Endodermal cell (in vitro differentiated cells): ENCODE results near the gene ALG14. TPM values are rescaled to one million over a fixed set of nuclear protein-coding genes. Genes with fewer than 3 reads are reported as not detected.

Experiments used
- DNase-seq: peaks from one replicate; pipeline ENCODE4 v3.0.0-alpha.2; 2017
- H3K27ac ChIP-seq: 2 replicates; pipeline ENCODE4 v1.5.1; 2013; ENCODE audit warnings: mild to moderate bottlenecking, low read depth, low read length, moderate library complexity
- H3K27me3 ChIP-seq: 2 replicates; pipeline ENCODE4 v1.6.1; 2013; ENCODE audit warnings: mild to moderate bottlenecking, low read length, moderate library complexity; ENCODE audit not compliant: insufficient read depth, control insufficient read depth, poor library complexity, severe bottlenecking
- H3K36me3 ChIP-seq: 2 replicates; pipeline ENCODE4 v1.7.0; 2013; ENCODE audit warnings: mild to moderate bottlenecking, low read length, moderate library complexity; ENCODE audit not compliant: control insufficient read depth, insufficient read depth
- H3K4me1 ChIP-seq: one replicate; pipeline ENCODE4 v1.7.0; 2013; ENCODE audit warnings: low read length; ENCODE audit not compliant: control insufficient read depth, insufficient read depth
- H3K4me3 ChIP-seq: 2 replicates; pipeline ENCODE4 v1.5.1; 2013; ENCODE audit warnings: mild to moderate bottlenecking, low read length, moderate library complexity
- H3K9ac ChIP-seq: 2 replicates; pipeline ENCODE4 v1.6.1; 2013; ENCODE audit warnings: mild to moderate bottlenecking, low read length, moderate library complexity; ENCODE audit not compliant: poor library complexity, severe bottlenecking; ENCODE audit errors: extremely low read depth
- H3K9me3 ChIP-seq: 2 replicates; pipeline ENCODE4 v1.6.1; 2013; ENCODE audit warnings: mild to moderate bottlenecking, low read length, moderate library complexity; ENCODE audit not compliant: control insufficient read depth
- H3K27ac Mint-ChIP-seq: 2 replicates; pipeline ENCODE4 v1.8.0; 2020; ENCODE audit warnings: mixed read lengths
- H3K27me3 Mint-ChIP-seq: 2 replicates; pipeline ENCODE4 v1.8.0; 2021; ENCODE audit warnings: mild to moderate bottlenecking, mixed read lengths; ENCODE audit not compliant: insufficient read depth
- H3K36me3 Mint-ChIP-seq: 2 replicates; pipeline ENCODE4 v1.8.0; 2020; ENCODE audit warnings: low read depth, mixed read lengths
- H3K4me1 Mint-ChIP-seq: 2 replicates; pipeline ENCODE4 v1.8.0; 2020; ENCODE audit warnings: mixed read lengths
- H3K4me3 Mint-ChIP-seq: 2 replicates; pipeline ENCODE4 v1.8.0; 2020; ENCODE audit warnings: mild to moderate bottlenecking, moderate library complexity, mixed read lengths
- H3K9me3 Mint-ChIP-seq: 2 replicates; pipeline ENCODE4 v1.8.0; 2020; ENCODE audit warnings: mild to moderate bottlenecking, mixed read lengths
- CTCF ChIP-seq: fragments of 200-600 bp; sonication (generic); conservative IDR thresholded peaks from 2 replicates; pipeline ENCODE4 v1.5.0; 2021; ENCODE audit warnings: antibody characterized with exemption, mild to moderate bottlenecking
- WGBS, 2 experiments: methylation state at CpG; one replicate each; pipeline versions ENCODE4 v1.1.5 to v1.1.7; 2013; ENCODE audit warnings: missing lambda C conversion rate in 2 of 2, mixed read lengths in 1 of 2; ENCODE audit not compliant: insufficient coverage in 1 of 2, insufficient read length in 1 of 2; 5-methylcytosine and 5-hydroxymethylcytosine counted together
- total RNA-seq, 2 donors: library from RNA; stranded (reverse); fragmentation: NEBNext Ultra II Directional in 1 of 2; extraction: Animal tissue kit (Norgen Biotek cat#: 25700) in 1 of 2; gene quantifications; 2 replicates in 1 of 2; 3 replicates in 1 of 2; pipeline ENCODE4 v1.2.1, GENCODE V29; 2021

The ALG14 gene
- total RNA-seq, 2 donors from 2014 or later, result 5.9 to 7.0 TPM

- WGBS, 2 experiments, result 0 to 2% methylated on average over 4 to 17 of the region's 17 CpGs
- no peaks in the 10 kb centered on the region for H3K36me3 ChIP-seq
- Mint-ChIP-seq H3K4me1 (peaks cover 30% of the 10 kb centered on the region), H3K9me3 (no peaks in the 10 kb centered on the region), H3K36me3 (peaks cover 2% of the 10 kb centered on the region), H3K27ac (peak overlapping the region; percentile 72), H3K4me3 (peak overlapping the region; percentile 73), H3K27me3 (peaks cover 30% of the 10 kb centered on the region)
- H3K27me3 ChIP-seq, result peaks cover 4% of the 10 kb centered on the region
- no peak overlapping the region for H3K27ac ChIP-seq
- TF ChIP-seq CTCF, result peak; percentile 88
- peak; percentile 90 for DNase-seq
- H3K9me3 ChIP-seq, result no peaks in the 10 kb centered on the region
- H3K9ac ChIP-seq, result peak overlapping the region; percentile 64
- H3K4me3 ChIP-seq, result peak overlapping the region; percentile 85
- H3K4me1 ChIP-seq, result peaks cover 12% of the 10 kb centered on the region
Observed at GRCh38 chr1:95116580-95117206, 43.9 kb upstream of the ALG14 start.

GRCh38 chr1:95115708-95116137 lies 43.0 kb upstream of the ALG14 start:
- WGBS, 2 experiments, result 82 to 91% methylated on average over 2 to 3 of the region's 3 CpGs
- H3K27me3 ChIP-seq, result peaks cover 4% of the 10 kb centered on the region
- no peak overlapping the region for H3K27ac Mint-ChIP-seq
- no peak overlapping the region for H3K27ac ChIP-seq
- H3K9ac ChIP-seq, result no peak overlapping the region
- peaks cover 10% of the 10 kb centered on the region for H3K4me1 ChIP-seq
- H3K4me1 Mint-ChIP-seq, result peaks cover 25% of the 10 kb centered on the region
- H3K4me3 Mint-ChIP-seq, result no peak overlapping the region
- H3K9me3 ChIP-seq, result no peaks in the 10 kb centered on the region
- H3K36me3 ChIP-seq, result no peaks in the 10 kb centered on the region
- TF ChIP-seq CTCF, result no peak
- peaks cover 26% of the 10 kb centered on the region for H3K27me3 Mint-ChIP-seq
- no peak overlapping the region for H3K4me3 ChIP-seq
- DNase-seq, result no peak
- no peaks in the 10 kb centered on the region for H3K36me3 Mint-ChIP-seq
- H3K9me3 Mint-ChIP-seq, result no peaks in the 10 kb centered on the region

GRCh38 chr1:95113684-95114083 lies 40.9 kb upstream of the ALG14 start:
- Mint-ChIP-seq H3K27me3 (peaks cover 11% of the 10 kb centered on the region), H3K4me3 (no peak overlapping the region), H3K27ac (no peak overlapping the region), H3K4me1 (peaks cover 5% of the 10 kb centered on the region), H3K9me3 (no peaks in the 10 kb centered on the region), H3K36me3 (no peaks in the 10 kb centered on the region)
- TF ChIP-seq CTCF, result no peak
- Histone ChIP-seq H3K36me3 (no peaks in the 10 kb centered on the region), H3K4me3 (no peak overlapping the region), H3K27me3 (peaks cover 4% of the 10 kb centered on the region), H3K27ac (no peak overlapping the region), H3K9me3 (no peaks in the 10 kb centered on the region), H3K9ac (no peak overlapping the region), H3K4me1 (no peaks in the 10 kb centered on the region)
- WGBS, 2 experiments, result 100% methylated on average over 1 of the region's 1 CpG; no CpG with 5 or more reads in 1 of the 2 experiments
- no peak for DNase-seq
